ENCODE data around the gene ESM1.
A peak's percentile ranks its signal among the peaks of the same experiment; 100 is the strongest.

Gene ESM1

GRCh38 chr5:54975701-54976100, 9.7 kb downstream of the ESM1 start:
- no peak for DNase-seq

DNA sequence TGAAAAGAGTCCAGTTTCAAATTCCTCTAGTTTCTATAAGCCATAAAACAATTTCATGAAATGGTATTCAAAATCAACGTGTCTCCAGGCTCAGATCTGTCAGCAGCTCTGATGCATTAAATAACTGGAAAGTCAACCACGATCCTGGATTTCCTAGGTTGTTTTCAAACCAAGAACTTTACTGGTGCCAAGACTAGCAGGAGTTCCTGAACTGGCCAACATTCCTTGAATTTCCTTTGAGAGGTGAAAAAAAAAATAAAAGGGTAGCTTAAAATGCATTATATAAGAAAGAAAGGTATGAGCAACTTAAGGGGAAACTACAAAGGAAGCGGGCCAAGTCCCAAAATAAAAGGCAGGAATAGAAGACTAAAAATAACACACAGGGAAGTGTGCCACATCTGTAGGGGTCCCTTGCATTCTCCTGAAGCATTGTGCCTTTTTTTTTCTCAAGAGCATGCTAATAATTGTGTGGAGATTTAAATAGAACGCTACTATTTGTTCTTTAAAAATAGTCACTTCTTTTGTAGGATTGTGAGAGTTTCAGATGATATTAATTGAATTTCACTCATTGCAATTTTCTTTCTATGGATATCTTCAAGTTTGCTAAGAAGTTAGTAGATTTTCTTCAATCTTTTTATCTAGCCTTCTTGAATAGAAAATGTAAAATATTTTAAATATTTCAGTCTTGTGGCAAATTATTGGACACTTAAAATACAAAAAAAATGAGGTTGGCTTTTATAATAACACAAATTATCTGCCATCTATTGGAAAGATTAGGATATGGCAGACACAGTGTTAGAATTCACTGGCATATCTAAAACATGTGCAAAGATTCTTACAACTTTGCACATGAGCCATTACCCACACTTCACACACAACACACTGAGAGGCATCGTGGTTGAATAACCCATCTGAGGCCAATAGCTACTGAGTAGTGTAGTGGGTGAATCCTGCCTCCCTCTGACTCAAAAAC, 15.3 kb downstream of the ESM1 start:
- DNase-seq, result no peak

DNA sequence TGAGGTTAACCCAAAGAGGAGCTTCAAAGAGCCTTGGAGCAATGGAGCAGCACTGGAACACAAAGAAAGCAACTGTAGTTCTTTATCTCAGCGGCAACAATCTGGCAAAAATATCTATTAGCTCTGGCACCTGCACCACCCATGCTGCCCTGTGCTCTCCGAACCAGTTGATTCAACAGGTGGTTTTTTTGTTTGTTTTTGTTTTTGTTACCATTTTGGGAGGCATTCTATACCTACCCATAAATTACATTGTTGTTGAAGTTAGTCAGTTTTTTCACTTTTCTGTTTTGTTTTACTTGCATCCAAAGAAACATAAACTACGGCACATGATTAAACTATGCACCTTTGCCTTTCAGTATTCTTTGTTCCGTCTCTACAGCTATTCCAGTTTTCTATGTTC, 16.2 kb downstream of the ESM1 start:
- no peak for DNase-seq

DNA sequence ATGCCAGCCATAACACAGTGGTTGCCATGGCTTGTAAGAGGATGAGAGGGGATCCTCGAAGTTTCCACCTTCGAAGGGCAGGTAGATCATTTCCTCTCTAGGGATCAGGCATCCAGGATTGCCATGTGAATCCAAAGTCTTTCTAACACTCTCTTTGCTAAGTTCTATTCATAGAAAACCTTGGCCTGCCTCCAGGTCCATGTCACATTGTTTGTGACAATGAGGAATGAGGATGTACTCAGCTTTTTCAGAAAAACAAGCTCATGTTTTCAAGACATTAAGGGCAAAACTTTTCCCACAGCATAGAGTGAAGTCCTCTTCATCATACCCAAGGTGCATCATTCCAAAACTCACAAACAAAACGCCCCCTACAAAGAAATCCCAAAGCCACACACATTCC, 19.6 kb downstream of the ESM1 start:
- no peak for DNase-seq

DNA sequence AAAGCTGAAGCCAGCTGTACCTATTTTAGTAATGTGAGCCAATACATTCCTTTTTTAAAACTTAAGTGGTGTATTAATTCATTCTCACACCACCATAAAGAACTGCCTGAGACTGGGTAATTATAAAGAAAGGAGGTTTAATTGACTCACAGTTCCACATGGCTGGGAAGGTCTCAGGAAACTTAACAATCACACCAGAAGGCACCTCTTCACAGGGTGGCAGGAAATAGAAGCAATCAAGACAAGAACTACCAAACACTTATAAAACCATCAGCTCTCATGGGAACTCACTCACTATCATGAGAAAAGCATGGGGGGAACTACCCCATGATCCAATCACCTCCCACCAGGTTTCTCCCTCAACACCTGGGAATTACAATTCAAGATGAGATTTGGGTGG, 21.0 kb downstream of the ESM1 start:
- DNase-seq, result no peak

DNA sequence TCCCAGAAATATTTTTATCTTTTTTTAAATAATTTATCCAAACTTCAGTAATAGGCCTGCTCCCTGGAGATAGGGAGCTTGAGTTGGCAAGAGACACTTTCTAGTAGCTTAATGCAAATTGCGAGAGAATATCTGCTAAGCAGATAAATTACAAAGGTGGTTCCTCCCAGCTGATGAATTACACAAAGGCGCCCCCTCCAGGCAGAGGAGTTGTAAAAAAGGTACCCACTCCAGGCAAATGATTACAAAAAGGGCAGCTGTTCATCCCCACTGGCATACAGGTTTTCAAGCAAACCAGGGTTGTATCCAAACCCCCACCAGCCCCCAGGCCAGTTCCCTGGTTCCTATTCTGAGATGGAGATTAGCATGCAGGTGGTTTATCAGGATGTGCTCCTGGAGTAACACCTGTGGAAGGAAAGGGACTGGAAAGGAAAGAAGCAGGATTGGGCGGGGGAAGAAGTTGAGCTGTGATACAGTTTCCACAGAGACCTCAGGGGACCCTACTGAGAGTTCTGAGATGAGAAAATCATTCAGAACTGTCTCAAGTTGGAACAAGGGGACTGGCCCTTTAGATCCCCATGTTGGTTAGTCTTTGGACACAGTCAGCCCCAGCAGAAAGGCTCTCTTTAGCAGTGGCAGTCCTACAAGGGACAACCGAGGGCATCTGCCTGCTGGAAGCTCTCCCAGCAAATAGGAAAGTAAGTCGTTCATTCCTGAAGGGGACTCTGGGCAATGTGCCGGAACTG, 25.5 kb downstream of the ESM1 start:
- DNase-seq, result peak; percentile 51 to 64

DNA sequence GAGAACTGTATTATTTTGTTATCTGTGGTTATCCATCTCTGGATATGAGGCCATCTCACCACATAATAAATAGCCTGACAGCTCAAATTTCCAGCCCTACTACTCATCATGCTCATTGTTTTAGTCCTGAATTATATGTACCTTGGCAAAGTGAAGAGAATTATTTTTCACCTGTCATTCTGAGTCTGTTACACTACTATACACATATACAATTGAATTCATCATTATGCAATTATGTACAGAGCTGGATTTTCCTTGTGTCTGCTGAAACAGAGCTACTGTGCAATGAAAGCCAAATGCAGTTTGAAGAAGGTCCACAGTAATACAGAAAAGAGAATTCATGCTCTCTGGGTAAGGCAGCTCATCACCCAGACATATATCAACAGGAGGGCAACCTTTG, 28.5 kb downstream of the ESM1 start:
- no peak for DNase-seq

DNA sequence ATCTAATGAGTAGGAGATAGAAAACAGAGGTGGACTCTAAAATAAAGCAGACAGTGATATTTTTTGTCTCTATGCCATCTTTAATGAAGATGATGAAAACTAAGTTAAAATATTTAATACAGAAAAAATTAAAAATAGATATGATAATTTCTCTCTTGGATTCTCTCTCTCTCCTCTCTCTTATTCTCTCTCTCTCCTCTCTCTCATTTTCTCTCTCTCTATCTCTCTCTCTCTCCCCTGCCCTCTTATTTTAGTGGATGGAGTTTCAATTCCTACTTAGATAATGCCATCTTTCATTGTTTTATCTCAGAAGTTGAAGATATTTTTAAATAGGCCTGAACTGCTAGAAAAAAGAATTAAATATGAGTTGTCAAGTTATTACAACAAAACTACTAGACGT, 38.2 kb downstream of the ESM1 start:
- no peak for DNase-seq

DNA sequence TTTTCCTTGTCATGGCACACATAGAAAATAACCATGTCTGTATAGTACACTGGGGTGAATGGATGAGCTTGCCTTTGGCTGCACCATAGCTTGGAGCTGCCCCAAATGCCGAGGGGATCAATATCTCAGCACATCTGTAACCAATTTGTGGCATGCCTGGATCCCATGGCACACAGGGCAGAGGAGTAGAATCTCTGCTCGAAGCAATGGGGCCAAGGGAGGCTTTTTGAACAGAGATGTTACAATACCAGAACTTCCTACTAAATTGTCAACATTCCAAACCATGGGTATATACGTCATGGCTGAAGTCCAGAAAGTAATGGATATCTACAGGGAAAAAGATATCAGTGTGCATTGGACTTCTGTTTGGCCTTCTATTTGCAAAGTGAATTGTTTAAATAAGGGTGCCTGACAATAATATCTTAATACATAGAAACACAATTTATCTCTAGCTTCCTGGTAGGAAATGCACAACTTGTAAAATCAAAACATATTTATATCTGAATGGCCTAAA, 39.0 kb downstream of the ESM1 start:
- DNase-seq, result no peak

DNA sequence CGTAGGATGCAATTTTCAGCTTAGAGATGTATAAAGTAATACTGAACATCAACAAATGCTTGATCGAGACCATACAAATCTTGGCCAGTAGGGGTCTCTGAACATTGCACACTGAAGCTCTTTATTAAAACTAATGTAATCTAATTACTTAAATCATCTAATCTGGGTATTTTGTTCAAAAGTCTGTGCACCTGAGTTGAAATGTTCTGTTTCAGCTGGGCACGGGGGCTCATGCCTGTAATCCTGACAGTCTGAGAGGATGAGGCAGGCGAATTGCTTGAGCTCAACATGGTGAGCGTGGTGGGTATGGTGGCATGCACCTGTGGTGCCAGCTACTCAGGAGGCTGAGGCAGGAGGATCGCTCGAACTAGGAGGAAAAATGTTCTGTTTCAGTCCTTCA, 41.0 kb downstream of the ESM1 start:
- DNase-seq, result peak; percentile 17 to 33

- no peak for DNase-seq
Observed at GRCh38 chr5:54942064-54942778, 43.2 kb downstream of the ESM1 start.

DNA sequence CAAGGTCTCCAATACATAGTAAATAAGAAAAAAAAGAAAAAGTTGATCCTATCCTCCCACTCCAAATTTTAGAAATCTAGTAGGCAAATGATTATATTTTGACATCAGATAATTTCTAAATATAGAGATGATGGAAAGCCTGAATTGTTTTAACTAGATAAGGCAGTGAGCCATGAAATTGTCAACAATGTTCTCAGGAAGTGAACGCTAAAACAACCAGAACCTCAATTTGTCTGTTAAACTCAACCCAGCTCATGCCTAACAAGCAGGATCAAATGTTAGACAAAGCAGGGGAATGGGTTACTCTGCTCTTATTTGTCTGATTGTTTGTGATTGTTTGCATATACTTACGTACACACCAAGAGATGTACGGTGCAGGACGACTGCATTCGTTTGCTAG, 49.2 kb downstream of the ESM1 start:
- DNase-seq, result no peak

DNA sequence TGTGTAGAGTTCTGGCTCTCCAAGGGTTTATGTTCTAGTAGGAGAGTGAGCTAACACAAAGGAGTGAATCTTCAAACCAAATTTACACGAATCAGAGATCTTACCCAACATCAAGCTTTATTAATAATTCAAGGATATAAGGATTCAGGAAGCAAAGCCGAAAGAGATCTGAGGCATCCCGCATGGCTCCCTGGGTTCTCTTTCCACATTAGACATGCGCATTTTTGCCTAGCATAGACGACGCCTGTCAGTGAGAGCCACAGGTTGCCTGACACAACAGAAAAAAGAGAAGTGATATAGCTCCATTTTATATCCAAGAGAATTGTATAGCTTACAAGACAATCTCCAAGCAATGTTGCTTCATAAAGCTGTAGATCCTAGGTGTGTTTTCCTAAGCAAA, 52.6 kb downstream of the ESM1 start:
- DNase-seq, result no peak

DNA sequence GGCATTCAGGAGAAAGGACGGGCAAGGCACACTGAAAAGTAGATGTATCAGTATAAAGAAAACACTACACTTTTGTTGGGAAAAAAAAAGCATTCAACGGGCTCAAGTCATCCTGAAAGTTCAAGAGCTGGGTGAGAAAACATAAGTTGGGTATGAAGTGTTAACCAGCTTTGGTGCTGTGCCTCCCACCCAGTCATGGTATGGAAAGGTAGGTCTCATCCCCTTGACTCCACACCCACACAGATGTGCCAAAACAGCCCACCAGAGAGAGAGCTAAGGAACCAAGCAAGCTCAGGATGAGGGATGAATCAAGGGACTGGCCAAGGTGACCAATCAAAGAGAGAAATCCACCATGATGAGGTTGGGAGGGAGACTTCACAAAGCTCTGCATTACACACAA, 54.7 kb downstream of the ESM1 start:
- peak in 1 of 2 experiments; percentile 19 for DNase-seq

All from activated CD4-positive, alpha-beta T cell treated with anti-CD3 and anti-CD28 coated beads, Interleukin-2, amount 50 U/mL, for 48 hours (primary cell).